AG04450 (cell line): ENCODE data around the gene EML6. TPM values are rescaled to one million over a fixed set of nuclear protein-coding genes. Genes with fewer than 3 reads are reported as not detected.

Experiments used
- CTCF ChIA-PET: fragments of 300-600, 350-600 bp; formaldehyde crosslinking; extraction: SDS; loops from one replicate; lab custom pipeline; 2022; ENCODE audit warnings: antibody characterized with exemption, inconsistent platforms; lab: Charles Lee
- POLR2A ChIA-PET: fragments of 350-600 bp; formaldehyde crosslinking; extraction: SDS; loops from one replicate; lab custom pipeline; 2021; ENCODE audit warnings: antibody characterized with exemption, inconsistent platforms; lab: Yijun Ruan, JAX
- DNase-seq: peaks from one replicate; pipeline ENCODE4 v3.0.0-alpha.2; 2011; ENCODE audit warnings: low read depth, low spot score
- H3K27ac ChIP-seq: one replicate; pipeline ENCODE4 v1.5.1; 2012; ENCODE audit warnings: low read depth, low read length, control low read depth
- H3K27me3 ChIP-seq: one replicate; pipeline ENCODE4 v1.6.0; 2012; ENCODE audit warnings: low read length; ENCODE audit not compliant: control insufficient read depth, insufficient read depth
- H3K4me3 ChIP-seq: 2 replicates; pipeline ENCODE4 v1.5.1; 2011; ENCODE audit warnings: mild to moderate bottlenecking, low read depth, low read length, control low read depth
- H3K9me3 ChIP-seq: 2 replicates; pipeline ENCODE4 v1.5.1; 2012; ENCODE audit warnings: low read length; ENCODE audit not compliant: control insufficient read depth, insufficient read depth
- CTCF ChIP-seq: IDR thresholded peaks from 2 replicates; pipeline ENCODE4 v1.5.1; 2011; ENCODE audit warnings: low read depth, low read length, control low read depth, inconsistent platforms
- polyA plus RNA-seq: library from polyadenylated mRNA; depleted of rRNA; stranded (reverse); fragments of >200 nt; gene quantifications from 2 replicates; pipeline ENCODE4 v1.2.3, GENCODE V29; 2011

EML6 gene
- polyA plus RNA-seq, 1 experiment = 0.30 TPM

GRCh38 chr2:54709336-54709809 lies 14.1 kb upstream of the EML6 start:
- no peak for DNase-seq
- H3K9me3 ChIP-seq = peaks cover 3% of the 10 kb centered on the region; the same call in 1 of the 2 replicates
- H3K4me3 ChIP-seq = peak overlapping the region; percentile 43; the same call in 1 of the 2 replicates
- CTCF ChIA-PET = interaction anchor here (0.6 to 1.4 kb wide), 2 partner anchors 43 to 460 kb away, joined by 4 to 5 read pairs; no protein-coding TSS in a partner anchor
- POLR2A ChIA-PET = no interaction called here
- H3K27ac ChIP-seq = no peak overlapping the region
- TF ChIP-seq CTCF = no peak
- peaks cover 26% of the 10 kb centered on the region for H3K27me3 ChIP-seq

GRCh38 chr2:54710216-54710615 lies 13.2 kb upstream of the EML6 start:
- Histone ChIP-seq H3K9me3 (peaks cover 3% of the 10 kb centered on the region; the same call in 1 of the 2 replicates), H3K27me3 (peaks cover 27% of the 10 kb centered on the region), H3K4me3 (no peak overlapping the region), H3K27ac (no peak overlapping the region)
- ChIA-PET POLR2A (no interaction called here), CTCF (no interaction called here)
- DNase-seq = no peak
- no peak for TF ChIP-seq CTCF

- no peak for TF ChIP-seq CTCF
- DNase-seq = no peak
- POLR2A ChIA-PET = no interaction called here
- peaks cover 32% of the 10 kb centered on the region for H3K27me3 ChIP-seq
- CTCF ChIA-PET = interaction anchor here (0.7 kb wide), 1 partner anchor 278 kb away, joined by 3 read pairs; no protein-coding TSS in a partner anchor
- H3K9me3 ChIP-seq = peaks cover 3% of the 10 kb centered on the region; the same call in 1 of the 2 replicates
- no peak overlapping the region for H3K4me3 ChIP-seq
- H3K27ac ChIP-seq = no peak overlapping the region
Observed at GRCh38 chr2:54712516-54712915, 10.9 kb upstream of the EML6 start.

- no peak for TF ChIP-seq CTCF
- Histone ChIP-seq H3K27me3 (peaks cover 16% of the 10 kb centered on the region), H3K4me3 (no peak overlapping the region), H3K9me3 (peaks cover 3% of the 10 kb centered on the region; the same call in 1 of the 2 replicates), H3K27ac (no peak overlapping the region)
- ChIA-PET POLR2A (no interaction called here), CTCF (interaction anchor here (1.2 kb wide), 2 partner anchors 10 to 124 kb away, joined by 3 to 6 read pairs; no protein-coding TSS in a partner anchor)
- DNase-seq = no peak
Observed at GRCh38 chr2:54714996-54715395, 8.5 kb upstream of the EML6 start.

- H3K27ac ChIP-seq = no peak overlapping the region
- peaks cover 13% of the 10 kb centered on the region for H3K27me3 ChIP-seq
- no peaks in the 10 kb centered on the region for H3K9me3 ChIP-seq
- POLR2A ChIA-PET = no interaction called here
- no peak overlapping the region for H3K4me3 ChIP-seq
- no peak for TF ChIP-seq CTCF
- no peak for DNase-seq
- CTCF ChIA-PET = interaction anchor here (1.8 kb wide), 1 partner anchor 12 kb away, joined by 4 read pairs; no protein-coding TSS in a partner anchor
Observed at GRCh38 chr2:54716375-54716774, 7.1 kb upstream of the EML6 start.
